H9 (cell line): ENCODE data around the gene RNF111. TPM values are rescaled to one million over a fixed set of nuclear protein-coding genes. Genes with fewer than 3 reads are reported as not detected.

ENCODE experiments used
- DNase-seq: peaks from one replicate; pipeline ENCODE4 v3.0.0-alpha.2; 2017
- H2AFZ ChIP-seq: one replicate; pipeline ENCODE4 v1.6.1; 2013; ENCODE audit warnings: mild to moderate bottlenecking, low read length, control low read depth, moderate library complexity
- H2AK5ac ChIP-seq: 2 replicates; pipeline ENCODE4 v1.6.1; 2013; ENCODE audit warnings: low read length, control low read depth, mixed read lengths; ENCODE audit not compliant: insufficient read length
- H2BK120ac ChIP-seq: one replicate; pipeline ENCODE4 v1.6.1; 2013; ENCODE audit warnings: low read depth, mild to moderate bottlenecking, low read length, control low read depth, inconsistent platforms; ENCODE audit not compliant: poor library complexity, severe bottlenecking
- H2BK12ac ChIP-seq: 2 replicates; pipeline ENCODE4 v1.6.1; 2013; ENCODE audit warnings: low read length, control low read depth, mixed read lengths, low read depth; ENCODE audit not compliant: insufficient read length
- H2BK15ac ChIP-seq: 2 replicates; pipeline ENCODE4 v1.6.1; 2013; ENCODE audit warnings: low read depth, low read length, control low read depth
- H2BK20ac ChIP-seq: one replicate; pipeline ENCODE4 v1.6.1; 2013; ENCODE audit warnings: low read depth, mild to moderate bottlenecking, low read length, control low read depth, inconsistent platforms; ENCODE audit not compliant: poor library complexity, severe bottlenecking
- H2BK5ac ChIP-seq: 2 replicates; pipeline ENCODE4 v1.6.1; 2013; ENCODE audit warnings: low read length, control low read depth, mixed read lengths; ENCODE audit not compliant: insufficient read length
- H3K14ac ChIP-seq: 2 replicates; pipeline ENCODE4 v1.6.1; 2013; ENCODE audit warnings: low read length, control low read depth; ENCODE audit not compliant: insufficient read depth
- H3K18ac ChIP-seq: 2 replicates; pipeline ENCODE4 v1.6.1; 2013; ENCODE audit warnings: low read depth, mild to moderate bottlenecking, mixed read lengths, low read length, control low read depth; ENCODE audit not compliant: insufficient read length
- H3K23ac ChIP-seq: 2 replicates; pipeline ENCODE4 v1.6.1; 2013; ENCODE audit warnings: low read length, control low read depth, mixed read lengths, low read depth; ENCODE audit not compliant: insufficient read length
- H3K23me2 ChIP-seq: 2 replicates; pipeline ENCODE4 v1.6.1; 2013; ENCODE audit warnings: low read depth, mild to moderate bottlenecking, mixed read lengths, low read length, control low read depth; ENCODE audit not compliant: insufficient read length, poor library complexity, severe bottlenecking
- H3K27ac ChIP-seq: 2 replicates; pipeline ENCODE4 v1.5.1; 2013; ENCODE audit warnings: low read length, control low read depth, mixed read lengths, low read depth; ENCODE audit not compliant: insufficient read length
- H3K27me3 ChIP-seq: 2 replicates; pipeline ENCODE4 v1.6.1; 2013; ENCODE audit warnings: low read length, control low read depth, inconsistent platforms; ENCODE audit not compliant: insufficient read depth
- H3K4ac ChIP-seq: 2 replicates; pipeline ENCODE4 v1.6.1; 2013; ENCODE audit warnings: low read depth, mild to moderate bottlenecking, control low read depth, inconsistent platforms, low read length, moderate library complexity
- H3K4me1 ChIP-seq: 2 replicates; pipeline ENCODE4 v1.6.1; 2013; ENCODE audit warnings: low read length, control low read depth, inconsistent platforms; ENCODE audit not compliant: insufficient read depth
- H3K4me2 ChIP-seq: 2 replicates; pipeline ENCODE4 v1.6.1; 2013; ENCODE audit warnings: low read length, control low read depth, mixed read lengths; ENCODE audit not compliant: insufficient read length, insufficient read depth
- H3K56ac ChIP-seq: 2 replicates; pipeline ENCODE4 v1.6.1; 2013; ENCODE audit warnings: low read depth, mild to moderate bottlenecking, mixed read lengths, low read length, control low read depth; ENCODE audit not compliant: insufficient read length
- H3K79me1 ChIP-seq: 2 replicates; pipeline ENCODE4 v1.6.1; 2013; ENCODE audit warnings: low read depth, mild to moderate bottlenecking, moderate library complexity, low read length, control low read depth, inconsistent platforms; ENCODE audit not compliant: insufficient read depth, poor library complexity, severe bottlenecking
- H3K79me2 ChIP-seq: 2 replicates; pipeline ENCODE4 v1.6.1; 2013; ENCODE audit warnings: low read length, control low read depth, inconsistent platforms; ENCODE audit not compliant: insufficient read depth
- H3K9ac ChIP-seq: 2 replicates; pipeline ENCODE4 v1.6.1; 2013; ENCODE audit warnings: low read length, control low read depth, mixed read lengths; ENCODE audit not compliant: insufficient read length; ENCODE audit errors: extremely low read depth
- H3K9me3 ChIP-seq: one replicate; pipeline ENCODE4 v1.6.1; 2013; ENCODE audit warnings: low read depth, low read length, inconsistent platforms; ENCODE audit not compliant: control insufficient read depth
- H3T11ph ChIP-seq: one replicate; pipeline ENCODE4 v1.6.1; 2013; ENCODE audit warnings: mild to moderate bottlenecking, low read length, control low read depth, inconsistent platforms
- H4K20me1 ChIP-seq: one replicate; pipeline ENCODE4 v1.6.1; 2013; ENCODE audit not compliant: control insufficient read depth, insufficient read length, insufficient read depth
- H4K5ac ChIP-seq: 2 replicates; pipeline ENCODE4 v1.6.1; 2013; ENCODE audit warnings: low read depth, mild to moderate bottlenecking, mixed read lengths, low read length, control low read depth; ENCODE audit not compliant: insufficient read length
- H4K8ac ChIP-seq: replicated peaks from 2 replicates; pipeline ENCODE4 v1.6.1; 2013; ENCODE audit warnings: low read length, control low read depth, mixed read lengths, low read depth; ENCODE audit not compliant: insufficient read length
- H4K91ac ChIP-seq: 2 replicates; pipeline ENCODE4 v1.6.1; 2013; ENCODE audit warnings: low read depth, mild to moderate bottlenecking, moderate library complexity, mixed read lengths, low read length, control low read depth; ENCODE audit not compliant: insufficient read length
- H3K27ac Mint-ChIP-seq, 3 experiments: 2 replicates in 2 of 3; 3 replicates in 1 of 3; pipeline ENCODE4 v1.8.0; 2020 to 2021; ENCODE audit warnings: mixed read lengths in 3 of 3, mild to moderate bottlenecking in 1 of 3, moderate library complexity in 1 of 3
- H3K27me3 Mint-ChIP-seq: 2 replicates; pipeline ENCODE4 v1.8.0; 2021; ENCODE audit warnings: low read depth, mild to moderate bottlenecking, moderate library complexity, mixed read lengths
- H3K36me3 Mint-ChIP-seq, 3 experiments: 2 replicates in 2 of 3; 3 replicates in 1 of 3; pipeline ENCODE4 v1.8.0; 2020 to 2021; ENCODE audit warnings: low read depth in 3 of 3, mixed read lengths in 3 of 3; ENCODE audit not compliant: insufficient read depth in 1 of 3
- H3K4me1 Mint-ChIP-seq, 2 experiments: 2 replicates each; pipeline ENCODE4 v1.8.0; 2020; ENCODE audit warnings: mixed read lengths in 2 of 2
- H3K4me3 Mint-ChIP-seq, 2 experiments: 2 replicates in 1 of 2; 3 replicates in 1 of 2; pipeline ENCODE4 v1.8.0; 2020 to 2021; ENCODE audit warnings: mild to moderate bottlenecking in 2 of 2, mixed read lengths in 2 of 2, moderate library complexity in 1 of 2
- H3K9me3 Mint-ChIP-seq, 2 experiments: 2 replicates in 1 of 2; 3 replicates in 1 of 2; pipeline ENCODE4 v1.8.0; 2020; ENCODE audit warnings: mild to moderate bottlenecking in 2 of 2, mixed read lengths in 2 of 2, moderate library complexity in 1 of 2
- CTCF ChIP-seq: fragments of 200-600 bp; sonication (generic); conservative IDR thresholded peaks from 3 replicates; pipeline ENCODE4 v1.8.0; 2021; ENCODE audit warnings: antibody characterized with exemption, mild to moderate bottlenecking
- WGBS: extraction: QIAGEN DNeasy Blood & Tissue Kit; methylation state at CpG from one replicate; pipeline ENCODE4 v1.1.7; 2013; ENCODE audit warnings: missing lambda C conversion rate, low lambda C conversion rate, mixed read lengths; ENCODE audit not compliant: insufficient read length; ENCODE audit errors: extremely low coverage; 5-methylcytosine and 5-hydroxymethylcytosine counted together
- total RNA-seq: library from RNA; stranded (reverse); gene quantifications from 2 replicates; pipeline ENCODE4 v1.2.1, GENCODE V29; 2021

Gene RNF111
- total RNA-seq, 1 experiment from 2014 or later = 28.0 TPM

- no CpG with 5 or more reads among the region's 3 CpGs for WGBS
- H3K27ac Mint-ChIP-seq = no peak overlapping the region; a peak in 1 of 7 replicates
- Histone ChIP-seq H2BK120ac (no peak overlapping the region), H2AK5ac (no peak overlapping the region), H3K27me3 (no peaks in the 10 kb centered on the region), H3K9me3 (no peaks in the 10 kb centered on the region), H3K23me2 (no peaks in the 10 kb centered on the region), H3K4me2 (no peak overlapping the region), H3K79me2 (no peaks in the 10 kb centered on the region), H3K4ac (no peak overlapping the region), H3K9ac (no peak overlapping the region), H4K5ac (no peak overlapping the region), H3K27ac (no peak overlapping the region), H2BK15ac (no peak overlapping the region), H3K23ac (no peak overlapping the region), H3T11ph (no peak overlapping the region), H4K91ac (no peak overlapping the region), H2BK12ac (no peak overlapping the region), H2BK5ac (no peak overlapping the region), H3K79me1 (peaks cover 3% of the 10 kb centered on the region), H3K4me1 (no peaks in the 10 kb centered on the region), H3K56ac (no peak overlapping the region), H4K8ac (no peak overlapping the region), H3K14ac (no peak overlapping the region), H3K18ac (no peak overlapping the region), H4K20me1 (no peaks in the 10 kb centered on the region), H2BK20ac (no peak overlapping the region), H2AFZ (no peak overlapping the region)
- H3K4me3 Mint-ChIP-seq = no peak overlapping the region
- no peak for TF ChIP-seq CTCF
- DNase-seq = no peak
- H3K4me1 Mint-ChIP-seq = peaks cover 14 to 15% of the 10 kb centered on the region in 2 experiments
- H3K9me3 Mint-ChIP-seq = peaks cover 27 to 32% of the 10 kb centered on the region in 2 experiments
- H3K27me3 Mint-ChIP-seq = no peaks in the 10 kb centered on the region
- H3K36me3 Mint-ChIP-seq = peaks cover 70 to 99% (median 97%) of the 10 kb centered on the region in 3 experiments
Measured at GRCh38 chr15:59131969-59132562, 144.6 kb downstream of the RNF111 start.
